AG04450 (cell line): ENCODE measurements around the gene PEA15. TPM values are rescaled to one million over a fixed set of nuclear protein-coding genes. Genes with fewer than 3 reads are reported as not detected.

Experiments
- CTCF ChIA-PET: fragments of 300-600, 350-600 bp; formaldehyde crosslinking; extraction: SDS; loops from one replicate; lab custom pipeline; 2022; ENCODE audit warnings: antibody characterized with exemption, inconsistent platforms; lab: Charles Lee
- POLR2A ChIA-PET: fragments of 350-600 bp; formaldehyde crosslinking; extraction: SDS; loops from one replicate; lab custom pipeline; 2021; ENCODE audit warnings: antibody characterized with exemption, inconsistent platforms; lab: Yijun Ruan, JAX
- DNase-seq: peaks from one replicate; pipeline ENCODE4 v3.0.0-alpha.2; 2011; ENCODE audit warnings: low read depth, low spot score
- H3K27ac ChIP-seq: one replicate; pipeline ENCODE4 v1.5.1; 2012; ENCODE audit warnings: low read depth, low read length, control low read depth
- H3K27me3 ChIP-seq: one replicate; pipeline ENCODE4 v1.6.0; 2012; ENCODE audit warnings: low read length; ENCODE audit not compliant: control insufficient read depth, insufficient read depth
- H3K4me3 ChIP-seq: 2 replicates; pipeline ENCODE4 v1.5.1; 2011; ENCODE audit warnings: mild to moderate bottlenecking, low read depth, low read length, control low read depth
- H3K9me3 ChIP-seq: 2 replicates; pipeline ENCODE4 v1.5.1; 2012; ENCODE audit warnings: low read length; ENCODE audit not compliant: control insufficient read depth, insufficient read depth
- polyA minus RNA-seq: library from RNA; depleted of rRNA, polyadenylated mRNA; stranded (reverse); fragments of >200 nt; gene quantifications from 2 replicates; pipeline ENCODE4 v1.2.3, GENCODE V29; 2011; rRNA and poly(A)+ RNA removed
- polyA plus RNA-seq: library from polyadenylated mRNA; depleted of rRNA; stranded (reverse); fragments of >200 nt; gene quantifications from 2 replicates; pipeline ENCODE4 v1.2.3, GENCODE V29; 2011; rRNA removed
- TF ChIP-seq, protein P1 (sequence below): IDR thresholded peaks from 2 replicates; pipeline ENCODE4 v1.5.1; 2011; ENCODE audit warnings: low read depth, low read length, control low read depth, inconsistent platforms

The PEA15 gene, protein sequence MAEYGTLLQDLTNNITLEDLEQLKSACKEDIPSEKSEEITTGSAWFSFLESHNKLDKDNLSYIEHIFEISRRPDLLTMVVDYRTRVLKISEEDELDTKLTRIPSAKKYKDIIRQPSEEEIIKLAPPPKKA
- polyA plus RNA-seq (512 and 555 TPM in 2 replicates), polyA minus RNA-seq (285 and 334 TPM in 2 replicates)

- TF ChIP-seq, protein P1, sequence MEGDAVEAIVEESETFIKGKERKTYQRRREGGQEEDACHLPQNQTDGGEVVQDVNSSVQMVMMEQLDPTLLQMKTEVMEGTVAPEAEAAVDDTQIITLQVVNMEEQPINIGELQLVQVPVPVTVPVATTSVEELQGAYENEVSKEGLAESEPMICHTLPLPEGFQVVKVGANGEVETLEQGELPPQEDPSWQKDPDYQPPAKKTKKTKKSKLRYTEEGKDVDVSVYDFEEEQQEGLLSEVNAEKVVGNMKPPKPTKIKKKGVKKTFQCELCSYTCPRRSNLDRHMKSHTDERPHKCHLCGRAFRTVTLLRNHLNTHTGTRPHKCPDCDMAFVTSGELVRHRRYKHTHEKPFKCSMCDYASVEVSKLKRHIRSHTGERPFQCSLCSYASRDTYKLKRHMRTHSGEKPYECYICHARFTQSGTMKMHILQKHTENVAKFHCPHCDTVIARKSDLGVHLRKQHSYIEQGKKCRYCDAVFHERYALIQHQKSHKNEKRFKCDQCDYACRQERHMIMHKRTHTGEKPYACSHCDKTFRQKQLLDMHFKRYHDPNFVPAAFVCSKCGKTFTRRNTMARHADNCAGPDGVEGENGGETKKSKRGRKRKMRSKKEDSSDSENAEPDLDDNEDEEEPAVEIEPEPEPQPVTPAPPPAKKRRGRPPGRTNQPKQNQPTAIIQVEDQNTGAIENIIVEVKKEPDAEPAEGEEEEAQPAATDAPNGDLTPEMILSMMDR, result no peak
- Histone ChIP-seq H3K27me3 (no peaks in the 10 kb centered on the region), H3K9me3 (peaks cover 2% of the 10 kb centered on the region; the same call in 1 of the 2 replicates), H3K4me3 (peak within 1 kb of the TSS; percentile 95), H3K27ac (peak within 1 kb of the TSS; percentile 75)
- DNase-seq, result no peak
- POLR2A ChIA-PET, result interaction anchor here (0.7 kb wide), 1 partner anchor 12 kb away, joined by 3 read pairs; no protein-coding TSS in a partner anchor
- CTCF ChIA-PET, result interaction anchor here (1.1 to 9.2 kb wide), 6 partner anchors 13 to 120 kb away, joined by 4 to 130 read pairs (median 5); no protein-coding TSS in a partner anchor
These were observed at the start of gene PEA15 for GRCh38 chr1:160205242-160206035. TSS of gene PEA15 (plus strand) at chr1:160205384. CDS start at chr1:160211545, 6,161 bp downstream.

- H3K4me3 ChIP-seq, result no peak overlapping the region
- POLR2A ChIA-PET, result no interaction called here
- no peak for DNase-seq
- peaks cover 11% of the 10 kb centered on the region for H3K27me3 ChIP-seq
- CTCF ChIA-PET, result interaction anchor here (1.0 to 1.4 kb wide), 4 partner anchors 37 to 135 kb away, joined by 3 to 4 read pairs (median 3); no protein-coding TSS in a partner anchor
- no peaks in the 10 kb centered on the region for H3K9me3 ChIP-seq
- TF ChIP-seq, protein P1, result no peak
- no peak overlapping the region for H3K27ac ChIP-seq
These were observed 48.8 kb upstream of the PEA15 start for GRCh38 chr1:160156361-160156760.

DNA sequence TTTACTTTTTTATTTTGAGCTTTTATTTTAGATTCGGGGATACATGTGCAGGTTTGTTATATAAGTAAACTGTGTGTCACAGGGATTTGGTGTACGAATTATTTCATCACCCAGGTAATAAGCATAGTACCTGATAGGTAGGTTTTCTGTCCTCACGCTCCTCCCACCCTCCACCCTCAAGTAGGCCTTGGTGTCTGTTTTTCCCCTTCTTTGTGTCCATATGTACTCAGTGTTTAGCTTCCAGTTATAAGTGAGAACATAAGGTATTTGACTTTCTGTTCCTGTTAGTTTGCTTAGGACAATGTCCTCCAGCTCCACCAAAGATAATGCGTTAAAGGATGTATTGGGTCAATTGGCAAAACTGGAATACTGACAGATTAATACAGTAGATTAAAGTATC lies 48.0 kb upstream of the PEA15 start:
- H3K27ac ChIP-seq, result no peak overlapping the region
- POLR2A ChIA-PET, result no interaction called here
- DNase-seq, result no peak
- H3K9me3 ChIP-seq, result no peaks in the 10 kb centered on the region
- H3K4me3 ChIP-seq, result no peak overlapping the region
- CTCF ChIA-PET, result interaction anchor here (0.6 to 1.4 kb wide), 5 partner anchors 36 to 1225 kb away, joined by 3 to 4 read pairs (median 3); no protein-coding TSS in a partner anchor
- peaks cover 11% of the 10 kb centered on the region for H3K27me3 ChIP-seq
- TF ChIP-seq, protein P1, result no peak

DNA sequence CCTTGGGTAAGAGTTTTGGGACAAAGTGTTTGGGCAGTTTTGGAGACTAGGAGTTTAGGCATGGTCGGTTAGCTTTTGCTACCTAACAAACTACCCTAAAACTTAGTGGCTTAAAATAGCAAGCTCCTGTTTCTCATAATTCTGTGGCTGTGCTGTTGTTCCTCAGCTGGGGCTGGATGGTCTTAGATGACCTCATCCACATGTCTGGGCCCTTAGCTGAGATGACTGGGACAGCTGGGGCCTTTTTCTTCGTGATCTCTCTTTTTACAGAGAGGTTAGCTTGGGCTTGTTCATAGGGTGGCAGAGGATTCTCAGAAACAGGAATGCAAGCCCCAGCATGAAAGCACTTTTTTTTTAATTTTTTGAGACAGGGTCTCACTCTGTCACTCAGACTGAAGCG lies 47.2 kb upstream of the PEA15 start:
- Histone ChIP-seq H3K27me3 (peaks cover 11% of the 10 kb centered on the region), H3K4me3 (no peak overlapping the region), H3K27ac (no peak overlapping the region), H3K9me3 (no peaks in the 10 kb centered on the region)
- TF ChIP-seq, protein P1, result no peak
- DNase-seq, result no peak
- ChIA-PET CTCF (interaction anchor here (1.5 kb wide), 1 partner anchor 57 kb away, joined by 4 read pairs; no protein-coding TSS in a partner anchor), POLR2A (no interaction called here)
